HEK293 (cell line): ENCODE results near the gene HOXC11.

Source experiments
- KLF16 ChIP-seq: fragments of 450-650 bp; formaldehyde crosslinking; IDR thresholded peaks from 2 replicates; pipeline ENCODE4 v1.5.1; 2017; ENCODE audit warnings: missing biosample characterization, missing genetic modification characterization
- PRDM6 ChIP-seq: fragments of 450-650 bp; formaldehyde crosslinking; IDR thresholded peaks from 2 replicates; pipeline ENCODE4 v1.5.1; 2017; ENCODE audit warnings: missing biosample characterization, missing genetic modification characterization
- SETDB1 ChIP-seq: IDR thresholded peaks from one replicate; pipeline ENCODE4 v1.6.1; 2017; ENCODE audit warnings: mild to moderate bottlenecking, low read length, moderate library complexity, mixed read lengths; ENCODE audit not compliant: insufficient read length
- ZBTB10 ChIP-seq: fragments of 450-650 bp; formaldehyde crosslinking; IDR thresholded peaks from 2 replicates; pipeline ENCODE4 v1.5.1; 2016; ENCODE audit warnings: missing biosample characterization, missing genetic modification characterization
- ZNF121 ChIP-seq: fragments of 450-650 bp; formaldehyde crosslinking; IDR thresholded peaks from 2 replicates; pipeline ENCODE4 v1.5.1; 2016; ENCODE audit warnings: missing biosample characterization, missing genetic modification characterization
- TF ChIP-seq, protein P1 (sequence below): fragments of 450-650 bp; formaldehyde crosslinking; IDR thresholded peaks from 2 replicates; pipeline ENCODE4 v1.5.1; 2016; ENCODE audit warnings: missing biosample characterization, missing genetic modification characterization
- TF ChIP-seq, protein P2 (sequence below): fragments of 450-650 bp; formaldehyde crosslinking; IDR thresholded peaks from 2 replicates; pipeline ENCODE4 v1.5.1; 2016; ENCODE audit warnings: missing biosample characterization, missing genetic modification characterization
- TF ChIP-seq, protein P3 (sequence below): fragments of 450-650 bp; formaldehyde crosslinking; IDR thresholded peaks from 2 replicates; pipeline ENCODE4 v1.5.1; 2017; ENCODE audit warnings: missing biosample characterization, missing genetic modification characterization

DNA sequence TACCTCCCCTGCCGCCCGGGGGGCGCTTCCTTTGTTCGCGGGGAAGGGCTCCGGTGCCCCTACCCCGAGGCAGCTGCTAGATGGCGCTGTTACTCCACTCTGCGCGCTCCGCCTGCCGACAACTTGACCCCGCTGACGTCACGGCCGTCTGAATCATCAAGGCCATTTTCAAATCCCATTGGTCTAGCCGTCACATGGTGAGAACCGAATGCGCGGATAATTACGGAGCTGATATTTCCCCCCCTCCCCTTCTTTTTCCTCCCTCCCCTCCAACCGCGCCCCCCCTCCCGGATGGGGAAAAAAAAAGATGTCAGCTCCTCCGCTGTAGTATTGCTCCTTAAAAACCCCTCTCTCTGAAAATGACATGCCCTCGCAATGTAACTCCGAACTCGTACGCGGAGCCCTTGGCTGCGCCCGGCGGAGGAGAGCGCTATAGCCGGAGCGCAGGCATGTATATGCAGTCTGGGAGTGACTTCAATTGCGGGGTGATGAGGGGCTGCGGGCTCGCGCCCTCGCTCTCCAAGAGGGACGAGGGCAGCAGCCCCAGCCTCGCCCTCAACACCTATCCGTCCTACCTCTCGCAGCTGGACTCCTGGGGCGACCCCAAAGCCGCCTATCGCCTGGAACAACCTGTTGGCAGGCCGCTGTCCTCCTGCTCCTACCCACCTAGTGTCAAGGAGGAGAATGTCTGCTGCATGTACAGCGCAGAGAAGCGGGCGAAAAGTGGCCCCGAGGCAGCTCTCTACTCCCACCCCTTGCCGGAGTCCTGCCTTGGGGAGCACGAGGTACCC is 12.2 kb downstream of the HOXC11 start, which contains the start of gene HOXC10:
- TF ChIP-seq, protein P1, sequence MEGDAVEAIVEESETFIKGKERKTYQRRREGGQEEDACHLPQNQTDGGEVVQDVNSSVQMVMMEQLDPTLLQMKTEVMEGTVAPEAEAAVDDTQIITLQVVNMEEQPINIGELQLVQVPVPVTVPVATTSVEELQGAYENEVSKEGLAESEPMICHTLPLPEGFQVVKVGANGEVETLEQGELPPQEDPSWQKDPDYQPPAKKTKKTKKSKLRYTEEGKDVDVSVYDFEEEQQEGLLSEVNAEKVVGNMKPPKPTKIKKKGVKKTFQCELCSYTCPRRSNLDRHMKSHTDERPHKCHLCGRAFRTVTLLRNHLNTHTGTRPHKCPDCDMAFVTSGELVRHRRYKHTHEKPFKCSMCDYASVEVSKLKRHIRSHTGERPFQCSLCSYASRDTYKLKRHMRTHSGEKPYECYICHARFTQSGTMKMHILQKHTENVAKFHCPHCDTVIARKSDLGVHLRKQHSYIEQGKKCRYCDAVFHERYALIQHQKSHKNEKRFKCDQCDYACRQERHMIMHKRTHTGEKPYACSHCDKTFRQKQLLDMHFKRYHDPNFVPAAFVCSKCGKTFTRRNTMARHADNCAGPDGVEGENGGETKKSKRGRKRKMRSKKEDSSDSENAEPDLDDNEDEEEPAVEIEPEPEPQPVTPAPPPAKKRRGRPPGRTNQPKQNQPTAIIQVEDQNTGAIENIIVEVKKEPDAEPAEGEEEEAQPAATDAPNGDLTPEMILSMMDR (tag by site-specific recombination), result peak; percentile 81
- TF ChIP-seq, protein P2, sequence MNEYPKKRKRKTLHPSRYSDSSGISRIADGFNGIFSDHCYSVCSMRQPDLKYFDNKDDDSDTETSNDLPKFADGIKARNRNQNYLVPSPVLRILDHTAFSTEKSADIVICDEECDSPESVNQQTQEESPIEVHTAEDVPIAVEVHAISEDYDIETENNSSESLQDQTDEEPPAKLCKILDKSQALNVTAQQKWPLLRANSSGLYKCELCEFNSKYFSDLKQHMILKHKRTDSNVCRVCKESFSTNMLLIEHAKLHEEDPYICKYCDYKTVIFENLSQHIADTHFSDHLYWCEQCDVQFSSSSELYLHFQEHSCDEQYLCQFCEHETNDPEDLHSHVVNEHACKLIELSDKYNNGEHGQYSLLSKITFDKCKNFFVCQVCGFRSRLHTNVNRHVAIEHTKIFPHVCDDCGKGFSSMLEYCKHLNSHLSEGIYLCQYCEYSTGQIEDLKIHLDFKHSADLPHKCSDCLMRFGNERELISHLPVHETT (tag by site-specific recombination), result no peak; the same call in 1 of the 2 replicates
- TF ChIP-seq PRDM6 (tag by site-specific recombination) (no peak), ZBTB10 (no peak), KLF16 (no peak; the same call in 1 of the 2 replicates), ZNF121 (tag by site-specific recombination) (no peak), SETDB1 (no peak)
- TF ChIP-seq, protein P3, sequence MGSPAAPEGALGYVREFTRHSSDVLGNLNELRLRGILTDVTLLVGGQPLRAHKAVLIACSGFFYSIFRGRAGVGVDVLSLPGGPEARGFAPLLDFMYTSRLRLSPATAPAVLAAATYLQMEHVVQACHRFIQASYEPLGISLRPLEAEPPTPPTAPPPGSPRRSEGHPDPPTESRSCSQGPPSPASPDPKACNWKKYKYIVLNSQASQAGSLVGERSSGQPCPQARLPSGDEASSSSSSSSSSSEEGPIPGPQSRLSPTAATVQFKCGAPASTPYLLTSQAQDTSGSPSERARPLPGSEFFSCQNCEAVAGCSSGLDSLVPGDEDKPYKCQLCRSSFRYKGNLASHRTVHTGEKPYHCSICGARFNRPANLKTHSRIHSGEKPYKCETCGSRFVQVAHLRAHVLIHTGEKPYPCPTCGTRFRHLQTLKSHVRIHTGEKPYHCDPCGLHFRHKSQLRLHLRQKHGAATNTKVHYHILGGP (tag by site-specific recombination), result no peak
